ENCODE results near the gene AKAP13. TPM values are rescaled to one million over a fixed set of nuclear protein-coding genes. Genes with fewer than 3 reads are reported as not detected.
"Not testable (repeated sequence)": the region's sequence is repeated elsewhere in the genome, so short reads cannot be mapped to it uniquely, and the experiment has no call there.

AKAP13 gene
- total and polyA plus RNA-seq, 5 donors from 2014 or later: 106 to 482 (median 112) TPM

DNA sequence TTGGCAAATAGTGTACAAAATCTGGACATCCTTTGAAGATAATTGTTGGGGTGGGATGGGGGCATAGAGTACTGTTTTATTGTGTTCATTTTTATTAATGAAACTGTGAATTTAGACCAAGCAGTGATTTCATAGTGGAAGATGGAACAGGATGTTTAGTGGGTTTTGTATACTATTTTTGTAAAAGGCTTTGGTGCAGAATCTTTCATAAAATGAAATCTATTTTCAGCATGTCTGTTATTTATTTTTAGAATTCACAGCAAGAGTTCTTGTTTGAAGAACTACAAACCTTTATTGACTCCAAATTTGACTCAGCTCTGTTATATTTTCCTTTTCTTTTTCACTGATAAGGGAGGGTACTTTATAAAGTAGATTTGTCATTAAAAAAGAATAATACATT lies 145.4 kb downstream of the AKAP13 start:
- Mint-ChIP-seq H3K4me1 (peaks cover 16 to 34% (median 30%) of the 10 kb centered on the region in 4 donors), H3K27me3 (no peaks in the 10 kb centered on the region), H3K4me3 (no peak overlapping the region), H3K9me3 (no peaks in the 10 kb centered on the region), H3K27ac (peak overlapping the region in 2 of 3 donors; percentile 18 to 30), H3K36me3 (peaks cover 41% of the 10 kb centered on the region)
- DNase-seq (no peak), ATAC-seq (ENCODE audit: low read depth in 2 of 2) (no peak)
- peaks cover 19% of the 10 kb centered on the region for H3K36me3 ChIP-seq (ENCODE audit: control insufficient read depth, insufficient read depth, low read length)
- no peak overlapping the region for H3K27ac ChIP-seq (ENCODE audit: insufficient read depth, low read length, poor library complexity, severe bottlenecking)
- H3K9me3 ChIP-seq (ENCODE audit: control insufficient read depth in 2 of 2, low read length in 2 of 2): no peaks in the 10 kb centered on the region
- no peak overlapping the region for H3K4me3 ChIP-seq (ENCODE audit: low read depth, low read length)
- no peaks in the 10 kb centered on the region for H3K27me3 ChIP-seq (ENCODE audit: control insufficient read depth, insufficient read depth, low read length)
- no peaks in the 10 kb centered on the region for H3K4me1 ChIP-seq (ENCODE audit: control insufficient read depth, insufficient read depth, low read length, poor library complexity, severe bottlenecking)

DNA sequence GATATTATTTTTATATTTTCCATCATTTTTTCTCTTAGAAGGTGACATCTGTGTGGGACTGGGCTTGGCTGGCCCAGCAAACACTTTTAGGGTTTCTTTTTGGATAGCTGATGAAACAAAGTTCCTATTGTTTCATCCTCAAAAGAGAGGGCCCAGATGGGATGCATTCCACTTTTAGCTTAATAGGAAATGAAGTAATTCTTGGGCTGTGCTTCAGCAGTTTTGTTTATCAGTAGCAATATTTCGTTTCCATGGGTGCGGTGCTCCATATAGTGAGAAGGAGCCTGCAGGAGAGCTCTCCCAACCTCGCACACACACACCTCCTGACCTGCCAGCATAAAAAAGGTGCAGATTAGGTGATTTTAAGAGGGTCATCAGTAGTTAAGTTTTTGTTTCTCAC lies 147.5 kb downstream of the AKAP13 start:
- ATAC-seq (ENCODE audit: low read depth in 2 of 2): no peak

DNA sequence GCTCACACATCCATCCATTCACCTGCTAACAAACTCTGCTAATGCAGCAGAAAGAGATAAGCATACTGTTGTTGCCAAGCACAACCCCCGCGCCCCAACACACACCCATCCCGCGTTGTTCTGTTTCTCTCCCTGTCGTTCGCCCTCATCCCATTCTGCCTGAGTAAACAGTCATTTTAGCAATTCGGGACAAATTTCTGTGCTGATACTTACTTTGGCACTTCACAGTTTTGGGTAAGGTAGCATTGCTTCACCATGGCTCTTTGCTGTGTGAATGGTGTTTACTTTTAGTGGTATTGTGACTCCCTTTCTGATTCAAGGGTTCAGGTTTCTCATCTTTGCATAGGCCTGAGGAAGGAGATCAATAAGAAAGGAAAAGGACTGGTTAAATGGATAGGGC lies 149.7 kb downstream of the AKAP13 start:
- peak overlapping the region; percentile 2 to 73 (median 11) for H3K27ac Mint-ChIP-seq
- Histone ChIP-seq H3K9me3 (ENCODE audit: control insufficient read depth in 2 of 2, low read length in 2 of 2) (no peaks in the 10 kb centered on the region), H3K4me1 (ENCODE audit: control insufficient read depth, insufficient read depth, low read length, poor library complexity, severe bottlenecking) (peaks cover 14% of the 10 kb centered on the region), H3K4me3 (ENCODE audit: low read depth, low read length) (no peak overlapping the region), H3K27me3 (ENCODE audit: control insufficient read depth, insufficient read depth, low read length) (no peaks in the 10 kb centered on the region), H3K36me3 (ENCODE audit: control insufficient read depth, insufficient read depth, low read length) (peaks cover 11% of the 10 kb centered on the region), H3K27ac (ENCODE audit: insufficient read depth, low read length, poor library complexity, severe bottlenecking) (no peak overlapping the region)
- H3K4me1 Mint-ChIP-seq: peaks cover 26 to 53% (median 42%) of the 10 kb centered on the region in 4 donors
- DNase-seq (no peak), ATAC-seq (ENCODE audit: low read depth in 2 of 2) (no peak)
- H3K36me3 Mint-ChIP-seq: peaks cover 46% of the 10 kb centered on the region
- H3K27me3 Mint-ChIP-seq: no peaks in the 10 kb centered on the region
- no peaks in the 10 kb centered on the region for H3K9me3 Mint-ChIP-seq
- H3K4me3 Mint-ChIP-seq: no peak overlapping the region

More for the DNA sequence above, 147.5 kb downstream of the AKAP13 start:
- Histone ChIP-seq H3K27ac (ENCODE audit: insufficient read depth, low read length, poor library complexity, severe bottlenecking) (no peak overlapping the region), H3K4me3 (ENCODE audit: low read depth, low read length) (no peak overlapping the region), H3K27me3 (ENCODE audit: control insufficient read depth, insufficient read depth, low read length) (no peaks in the 10 kb centered on the region), H3K4me1 (ENCODE audit: control insufficient read depth, insufficient read depth, low read length, poor library complexity, severe bottlenecking) (no peaks in the 10 kb centered on the region), H3K9me3 (ENCODE audit: control insufficient read depth in 2 of 2, low read length in 2 of 2) (no peaks in the 10 kb centered on the region), H3K36me3 (ENCODE audit: control insufficient read depth, insufficient read depth, low read length) (peaks cover 11% of the 10 kb centered on the region)
- H3K4me1 Mint-ChIP-seq: peaks cover 20 to 41% (median 35%) of the 10 kb centered on the region in 4 donors
- H3K9me3 Mint-ChIP-seq: no peaks in the 10 kb centered on the region
- H3K36me3 Mint-ChIP-seq: peaks cover 44% of the 10 kb centered on the region
- peak overlapping the region in 2 of 3 donors; percentile 20 to 32 for H3K27ac Mint-ChIP-seq
- no peak for DNase-seq
- H3K27me3 Mint-ChIP-seq: no peaks in the 10 kb centered on the region
- H3K4me3 Mint-ChIP-seq: no peak overlapping the region

DNA sequence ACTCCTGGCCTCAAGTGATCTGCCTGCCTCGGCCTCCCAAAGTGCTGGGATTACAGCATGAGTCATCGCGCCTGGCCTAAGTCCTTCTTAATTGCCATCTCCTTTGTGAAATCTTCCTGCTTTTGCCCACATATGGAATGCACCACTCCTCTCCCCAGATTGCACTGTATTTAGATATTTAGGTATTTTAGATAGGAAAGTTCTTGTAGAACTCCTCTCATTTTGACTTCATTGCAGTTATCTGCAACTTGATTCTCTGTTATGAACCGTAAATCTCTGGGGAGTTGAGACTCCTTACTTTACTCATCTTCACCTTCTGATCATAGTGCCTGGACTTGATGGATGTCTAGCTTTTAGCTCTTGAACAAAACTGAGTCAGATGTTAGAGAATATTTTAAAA lies 150.7 kb downstream of the AKAP13 start:
- Mint-ChIP-seq H3K27me3 (no peaks in the 10 kb centered on the region), H3K4me1 (peaks cover 26 to 56% (median 38%) of the 10 kb centered on the region in 4 donors), H3K9me3 (no peaks in the 10 kb centered on the region), H3K27ac (peak overlapping the region in 2 of 3 donors; percentile 9 to 13), H3K36me3 (peaks cover 49% of the 10 kb centered on the region), H3K4me3 (no peak overlapping the region)
- Histone ChIP-seq H3K4me3 (ENCODE audit: low read depth, low read length) (no peak overlapping the region), H3K36me3 (ENCODE audit: control insufficient read depth, insufficient read depth, low read length) (peaks cover 11% of the 10 kb centered on the region), H3K27ac (ENCODE audit: insufficient read depth, low read length, poor library complexity, severe bottlenecking) (no peak overlapping the region), H3K9me3 (ENCODE audit: control insufficient read depth in 2 of 2, low read length in 2 of 2) (no peaks in the 10 kb centered on the region), H3K4me1 (ENCODE audit: control insufficient read depth, insufficient read depth, low read length, poor library complexity, severe bottlenecking) (peaks cover 14% of the 10 kb centered on the region), H3K27me3 (ENCODE audit: control insufficient read depth, insufficient read depth, low read length) (no peaks in the 10 kb centered on the region)
- no peak for ATAC-seq (ENCODE audit: low read depth in 2 of 2)
- no peak for DNase-seq

DNA sequence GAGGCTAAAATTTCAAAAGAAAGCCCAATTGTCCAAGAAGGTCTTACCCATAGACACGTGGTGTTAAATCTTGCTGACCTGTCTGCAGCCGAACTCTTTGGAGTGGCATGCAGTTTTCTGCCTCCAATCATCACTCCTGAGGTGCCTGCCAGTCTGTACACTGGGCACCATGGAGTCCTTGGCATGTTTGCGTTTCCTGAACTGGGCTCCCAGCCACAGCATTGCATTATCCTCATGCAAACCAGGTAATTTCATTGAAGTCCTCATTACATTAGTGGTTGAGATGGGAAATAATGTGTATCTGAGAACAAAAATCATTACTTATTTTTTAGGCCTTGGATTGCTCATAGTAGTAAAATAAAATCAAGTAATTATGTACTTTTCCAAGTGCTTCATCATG lies 152.3 kb downstream of the AKAP13 start:
- peaks cover 44% of the 10 kb centered on the region for H3K36me3 Mint-ChIP-seq

DNA sequence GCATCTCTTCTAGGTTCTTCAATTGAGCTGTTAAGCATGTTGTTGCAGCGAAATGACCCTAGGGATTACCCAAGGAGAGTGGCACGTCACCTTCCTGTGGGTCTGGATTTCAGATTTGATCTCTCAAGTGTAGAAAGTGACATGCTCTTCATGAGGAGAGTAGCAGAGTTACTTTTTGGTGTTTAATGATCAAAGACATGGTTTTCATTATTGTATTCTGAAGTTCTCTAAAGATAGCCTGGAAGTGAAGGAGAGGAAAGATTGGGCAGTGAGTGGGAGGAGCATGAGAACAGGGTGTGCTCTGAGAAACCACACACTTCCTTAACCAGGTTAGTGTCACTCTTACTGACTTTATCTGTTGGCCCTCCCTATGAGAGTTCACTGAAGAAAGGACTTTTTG lies 153.6 kb downstream of the AKAP13 start:
- H3K4me3 Mint-ChIP-seq: peak overlapping the region in 3 of 4 donors; percentile 33 to 72 (median 63)
- peak overlapping the region; percentile 6 to 82 (median 46) for H3K27ac Mint-ChIP-seq
- ATAC-seq (ENCODE audit: low read depth in 2 of 2) (peak; percentile 80), DNase-seq (peak in 2 of 3 donors; percentile 9 to 41)
- Histone ChIP-seq H3K4me1 (ENCODE audit: control insufficient read depth, insufficient read depth, low read length, poor library complexity, severe bottlenecking) (peaks cover 14% of the 10 kb centered on the region), H3K27ac (ENCODE audit: insufficient read depth, low read length, poor library complexity, severe bottlenecking) (no peak overlapping the region), H3K36me3 (ENCODE audit: control insufficient read depth, insufficient read depth, low read length) (peaks cover 14% of the 10 kb centered on the region), H3K4me3 (ENCODE audit: low read depth, low read length) (peak overlapping the region; percentile 27), H3K9me3 (ENCODE audit: control insufficient read depth in 2 of 2, low read length in 2 of 2) (no peaks in the 10 kb centered on the region), H3K27me3 (ENCODE audit: control insufficient read depth, insufficient read depth, low read length) (no peaks in the 10 kb centered on the region)
- H3K36me3 Mint-ChIP-seq: peaks cover 41% of the 10 kb centered on the region
- H3K4me1 Mint-ChIP-seq: peaks cover 35 to 63% (median 38%) of the 10 kb centered on the region in 4 donors
- no peaks in the 10 kb centered on the region for H3K27me3 Mint-ChIP-seq
- H3K9me3 Mint-ChIP-seq: no peaks in the 10 kb centered on the region

More for the DNA sequence above, 152.3 kb downstream of the AKAP13 start:
- H3K27ac ChIP-seq (ENCODE audit: insufficient read depth, low read length, poor library complexity, severe bottlenecking): no peak overlapping the region
- H3K36me3 ChIP-seq (ENCODE audit: control insufficient read depth, insufficient read depth, low read length): peaks cover 11% of the 10 kb centered on the region
- peaks cover 14% of the 10 kb centered on the region for H3K4me1 ChIP-seq (ENCODE audit: control insufficient read depth, insufficient read depth, low read length, poor library complexity, severe bottlenecking)
- no peaks in the 10 kb centered on the region for H3K27me3 ChIP-seq (ENCODE audit: control insufficient read depth, insufficient read depth, low read length)
- Mint-ChIP-seq H3K27me3 (no peaks in the 10 kb centered on the region), H3K9me3 (no peaks in the 10 kb centered on the region), H3K4me1 (peaks cover 35 to 63% (median 35%) of the 10 kb centered on the region in 4 donors), H3K4me3 (no peak overlapping the region), H3K27ac (peak overlapping the region in 2 of 3 donors; percentile 13 to 26)
- no peak for ATAC-seq (ENCODE audit: low read depth in 2 of 2)
- H3K9me3 ChIP-seq (ENCODE audit: control insufficient read depth in 2 of 2, low read length in 2 of 2): no peaks in the 10 kb centered on the region
- H3K4me3 ChIP-seq (ENCODE audit: low read depth, low read length): no peak overlapping the region
- DNase-seq: no peak

DNA sequence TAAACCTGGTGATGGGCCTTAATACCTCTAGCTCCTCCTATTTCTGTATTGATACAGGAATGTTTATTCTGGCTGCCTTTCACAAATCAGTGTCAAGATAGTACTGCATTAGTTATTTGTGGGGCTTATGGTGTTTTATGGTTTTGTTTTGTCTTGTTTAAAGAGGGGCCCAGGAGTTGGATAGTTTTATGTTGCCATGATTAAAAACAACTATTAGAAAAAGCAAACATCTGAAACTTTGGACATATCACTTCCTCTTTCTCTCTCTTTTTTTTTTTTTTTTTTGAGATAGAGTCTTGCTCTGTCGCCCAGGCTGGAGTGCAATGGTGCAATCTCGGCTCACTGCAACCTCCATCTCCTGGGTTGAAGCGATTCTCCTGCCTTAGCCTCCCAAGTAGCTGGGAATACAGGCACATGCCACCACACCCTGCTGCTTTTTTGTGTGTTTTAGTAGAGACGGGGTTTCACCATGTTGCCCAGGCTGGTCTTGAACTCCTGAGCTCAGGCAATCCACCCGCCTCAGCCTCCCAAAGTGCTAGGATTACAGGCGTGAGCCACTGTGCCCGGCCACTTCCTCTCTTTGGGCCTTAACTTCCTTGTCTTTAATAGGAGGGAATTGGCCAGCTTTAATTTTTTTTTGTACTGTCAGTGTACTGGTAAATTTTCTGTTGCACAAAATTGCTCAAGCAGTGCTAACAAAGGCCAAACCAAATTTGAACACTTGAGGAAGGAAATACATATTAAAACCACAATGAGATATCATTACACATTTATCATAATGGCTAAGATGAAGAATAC lies 155.3 kb downstream of the AKAP13 start:
- Mint-ChIP-seq H3K4me3 (peak overlapping the region in 1 of 4 donors; percentile 22), H3K4me1 (peaks cover 43 to 77% (median 53%) of the 10 kb centered on the region in 4 donors), H3K36me3 (peaks cover 41% of the 10 kb centered on the region), H3K27ac (peak overlapping the region; percentile 6 to 54 (median 39))
- not testable (repeated sequence) for H3K27ac ChIP-seq (ENCODE audit: insufficient read depth, low read length, poor library complexity, severe bottlenecking); H3K4me3 ChIP-seq (ENCODE audit: low read depth, low read length); H3K9me3 ChIP-seq (ENCODE audit: control insufficient read depth in 2 of 2, low read length in 2 of 2); H3K36me3 ChIP-seq (ENCODE audit: control insufficient read depth, insufficient read depth, low read length); H3K9me3 Mint-ChIP-seq; DNase-seq; H3K27me3 ChIP-seq (ENCODE audit: control insufficient read depth, insufficient read depth, low read length); H3K27me3 Mint-ChIP-seq; ATAC-seq (ENCODE audit: low read depth in 2 of 2)
- peaks cover 19% of the 10 kb centered on the region for H3K4me1 ChIP-seq (ENCODE audit: control insufficient read depth, insufficient read depth, low read length, poor library complexity, severe bottlenecking)
